Measurements from ENCODE around the gene NPEPL1. TPM values are rescaled to one million over a fixed set of nuclear protein-coding genes. Genes with fewer than 3 reads are reported as not detected.

The NPEPL1 gene
- total RNA-seq, 4 donors from 2014 or later, result 21.7 to 37.9 (median 29.7) TPM

GRCh38 chr20:58716476-58717277 lies 24.1 kb downstream of the NPEPL1 start:
- intact Hi-C loops (cut with DNase I; ENCODE audit: low total_unique reads), result no loop called here
- peak; percentile 11 to 81 for DNase-seq (ENCODE audit: low spot score in 2 of 2)
- no peak overlapping the region for H3K4me3 ChIP-seq (ENCODE audit: low read depth, poor library complexity, severe bottlenecking)
- TF ChIP-seq POLR2A (IDR thresholded peaks at IDR 0.05) (no peak), CTCF (IDR thresholded peaks at IDR 0.05) (no peak)
- 56 to 62% methylated on average over 10 to 18 of the region's 23 CpGs for WGBS, 2 donors

- WGBS, 2 donors, result 66 to 80% methylated on average over 8 to 23 of the region's 23 CpGs
Measured at GRCh38 chr20:58717278-58718091, 24.9 kb downstream of the NPEPL1 start.

GRCh38 chr20:58718121-58718563 lies 25.5 kb downstream of the NPEPL1 start:
- WGBS, 2 donors, result 88 to 95% methylated on average over 14 to 15 of the region's 15 CpGs
- intact Hi-C loops (cut with DNase I; ENCODE audit: low total_unique reads), result no loop called here
- H3K4me3 ChIP-seq (ENCODE audit: low read depth, poor library complexity, severe bottlenecking), result no peak overlapping the region
- peak; percentile 11 to 82 for DNase-seq (ENCODE audit: low spot score in 2 of 2)
- TF ChIP-seq CTCF (IDR thresholded peaks at IDR 0.05) (no peak), POLR2A (IDR thresholded peaks at IDR 0.05) (no peak)

More at GRCh38 chr20:58717278-58718091, 24.9 kb downstream of the NPEPL1 start:
- H3K4me3 ChIP-seq (ENCODE audit: low read depth, poor library complexity, severe bottlenecking), result no peak overlapping the region
- no peak for TF ChIP-seq POLR2A (IDR thresholded peaks at IDR 0.05)
- TF ChIP-seq CTCF (IDR thresholded peaks at IDR 0.05), result no peak
- intact Hi-C loops (cut with DNase I; ENCODE audit: low total_unique reads), result no loop called here
- DNase-seq (ENCODE audit: low spot score in 2 of 2), result peak; percentile 12 to 79

DNA sequence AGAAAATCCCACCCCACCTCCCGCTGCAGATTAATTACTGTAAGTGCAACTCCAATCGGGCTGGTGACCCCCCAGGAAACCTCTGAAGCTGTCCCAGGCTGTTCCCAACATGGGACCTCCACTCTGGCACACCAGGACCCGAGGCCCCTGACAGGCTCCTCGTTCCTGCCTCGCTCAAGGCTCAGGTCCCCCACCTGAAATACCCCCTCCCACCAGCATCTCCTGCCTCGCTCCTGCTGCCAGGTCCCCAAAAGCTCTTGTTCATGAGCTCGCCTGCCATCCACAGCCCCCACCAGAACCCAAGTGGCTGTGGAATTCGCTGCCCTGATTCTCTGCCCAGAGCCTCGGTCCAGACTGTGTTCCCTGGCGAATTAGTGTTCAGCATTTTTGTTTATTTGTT lies 26.1 kb downstream of the NPEPL1 start:
- H3K4me3 ChIP-seq (ENCODE audit: low read depth, poor library complexity, severe bottlenecking), result no peak overlapping the region
- 82 to 87% methylated on average over 10 of the region's 10 CpGs for WGBS, 2 donors
- intact Hi-C loops (cut with DNase I; ENCODE audit: low total_unique reads), result no loop called here
- TF ChIP-seq POLR2A (IDR thresholded peaks at IDR 0.05), result no peak
- no peak for TF ChIP-seq CTCF (IDR thresholded peaks at IDR 0.05)
- peak in 1 of 2 donors; percentile 49 for DNase-seq (ENCODE audit: low spot score in 2 of 2)

GRCh38 chr20:58719258-58719657 lies 26.7 kb downstream of the NPEPL1 start:
- TF ChIP-seq POLR2A (IDR thresholded peaks at IDR 0.05), result no peak
- no peak for TF ChIP-seq CTCF (IDR thresholded peaks at IDR 0.05)
- DNase-seq (ENCODE audit: low spot score in 2 of 2), result peak; percentile 9 to 73
- intact Hi-C loops (cut with DNase I; ENCODE audit: low total_unique reads), result no loop called here
- H3K4me3 ChIP-seq (ENCODE audit: low read depth, poor library complexity, severe bottlenecking), result no peak overlapping the region
- WGBS, 2 donors, result 74 to 77% methylated on average over 5 to 7 of the region's 7 CpGs
